OCI-LY1 (cell line): Measurements from ENCODE around the gene DGKG.

Source experiments
- H2AFZ ChIP-seq: fragments of 200-600 bp; sonication (generic), shearing (Covaris generic); 2 replicates; pipeline ENCODE4 v1.6.0; 2014; ENCODE audit warnings: antibody characterized with exemption, mild to moderate bottlenecking, low read length
- H3F3A ChIP-seq: fragments of 200-600 bp; sonication (generic), shearing (Covaris generic); 2 replicates; pipeline ENCODE4 v1.6.0; 2014; ENCODE audit warnings: mild to moderate bottlenecking, antibody characterized with exemption, low read length, moderate library complexity; ENCODE audit not compliant: insufficient read depth
- H3K27ac ChIP-seq: fragments of 200-600 bp; sonication (generic); 2 replicates; pipeline ENCODE4 v1.5.1; 2014; ENCODE audit warnings: low read length, mixed run types, mild to moderate bottlenecking, low read depth; ENCODE audit not compliant: poor library complexity, severe bottlenecking
- H3K27me3 ChIP-seq: fragments of 200-600 bp; sonication (generic); 2 replicates; pipeline ENCODE4 v1.6.0; 2014; ENCODE audit warnings: antibody characterized with exemption, mild to moderate bottlenecking, low read length, moderate library complexity; ENCODE audit not compliant: insufficient read depth
- H3K36me3 ChIP-seq: fragments of 200-600 bp; sonication (generic); 2 replicates; pipeline ENCODE4 v1.6.1; 2014; ENCODE audit warnings: mild to moderate bottlenecking, antibody characterized with exemption, low read length, moderate library complexity, mixed read lengths; ENCODE audit not compliant: insufficient read depth
- H3K4me1 ChIP-seq: fragments of 200-600 bp; sonication (generic); 2 replicates; pipeline ENCODE4 v1.5.1; 2014; ENCODE audit warnings: mild to moderate bottlenecking, low read length, moderate library complexity; ENCODE audit not compliant: insufficient read depth, severe bottlenecking
- H3K4me2 ChIP-seq: fragments of 200-600 bp; sonication (generic), shearing (Covaris generic); 2 replicates; pipeline ENCODE4 v1.6.1; 2014; ENCODE audit warnings: low read length
- H3K4me3 ChIP-seq: fragments of 200-600 bp; sonication (generic); 2 replicates; pipeline ENCODE4 v1.5.1; 2014; ENCODE audit warnings: low read length, low read depth, mild to moderate bottlenecking, mixed read lengths; ENCODE audit not compliant: poor library complexity, severe bottlenecking
- H3K79me2 ChIP-seq: fragments of 200-600 bp; shearing (Covaris generic); 2 replicates; pipeline ENCODE4 v1.6.1; 2016; ENCODE audit warnings: mixed run types, low read length, mixed read lengths; ENCODE audit not compliant: insufficient read depth
- H3K9ac ChIP-seq: fragments of 200-600 bp; sonication (generic), shearing (Covaris generic); 2 replicates; pipeline ENCODE4 v1.6.1; 2014; ENCODE audit warnings: mild to moderate bottlenecking, low read length, mixed read lengths
- H3K9me2 ChIP-seq: fragments of 200-600 bp; sonication (generic), shearing (Covaris generic); 2 replicates; pipeline ENCODE4 v1.6.1; 2014; ENCODE audit warnings: low read depth, mild to moderate bottlenecking, low read length, mixed read lengths
- H3K9me3 ChIP-seq: fragments of 200-600 bp; shearing (Covaris generic); 2 replicates; pipeline ENCODE4 v1.6.1; 2014; ENCODE audit warnings: low read length, mixed read lengths
- H4K20me1 ChIP-seq: fragments of 200-600 bp; sonication (generic), shearing (Covaris generic); 2 replicates; pipeline ENCODE4 v1.6.0; 2016; ENCODE audit warnings: mild to moderate bottlenecking, low read length; ENCODE audit not compliant: insufficient read depth
- CTCF ChIP-seq: fragments of 200-600 bp; sonication (generic), shearing (Covaris generic); IDR thresholded peaks from 2 replicates; pipeline ENCODE4 v1.5.1; 2017; ENCODE audit warnings: mild to moderate bottlenecking, antibody characterized with exemption, low read length, moderate library complexity, mixed read lengths
- EZH2 ChIP-seq: fragments of 200-600 bp; sonication (generic), shearing (Covaris generic); IDR thresholded peaks from 2 replicates; pipeline ENCODE4 v1.8.0; 2017; ENCODE audit warnings: borderline replicate concordance, mixed run types, mild to moderate bottlenecking, antibody characterized with exemption, low read length, moderate library complexity, mixed read lengths

The DGKG gene

DNA sequence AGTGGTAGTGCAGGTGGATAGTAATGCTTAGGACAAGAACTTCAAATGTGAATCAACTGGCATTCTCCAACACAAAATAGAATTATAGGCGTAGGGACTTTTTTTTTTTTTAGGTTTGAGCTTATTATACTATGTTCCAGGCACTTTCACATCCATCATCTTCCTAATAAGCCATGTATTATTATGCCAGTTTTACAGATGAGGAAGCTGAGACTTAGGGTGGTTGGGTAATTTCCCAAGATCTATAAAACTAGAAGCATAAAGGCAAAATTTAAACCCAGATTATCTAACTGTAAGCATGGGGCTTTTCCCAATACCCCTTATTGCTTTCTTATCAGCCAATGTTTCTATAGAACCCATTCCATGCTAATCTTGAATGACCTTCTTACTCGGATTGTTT lies 178.0 kb downstream of the DGKG start:
- no peak overlapping the region for H3K27ac ChIP-seq
- no peak overlapping the region for H2AFZ ChIP-seq

DNA sequence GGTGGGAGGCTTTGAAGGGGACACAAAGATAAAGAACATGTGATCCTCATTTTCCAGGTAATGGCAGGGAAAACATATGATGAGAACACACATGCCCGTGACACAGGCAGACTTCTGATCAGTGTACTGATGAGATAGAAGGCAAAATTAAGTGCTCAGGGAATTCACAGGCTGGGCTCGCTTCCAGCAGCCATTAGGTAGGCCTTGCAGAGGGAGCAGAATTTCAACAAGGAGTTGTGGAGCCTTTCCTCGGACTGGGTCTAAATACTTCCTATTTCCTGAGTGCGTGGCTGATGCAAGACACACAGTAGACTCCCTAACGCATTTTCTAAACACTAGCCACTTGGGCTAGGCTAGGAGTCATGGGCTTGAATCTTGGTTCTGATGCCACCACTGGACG lies 179.2 kb downstream of the DGKG start:
- H4K20me1 ChIP-seq, result no peaks in the 10 kb centered on the region
- no peak for TF ChIP-seq EZH2
- no peak for TF ChIP-seq CTCF
- peaks cover 6% of the 10 kb centered on the region for H3K4me1 ChIP-seq
- no peak overlapping the region for H3K27ac ChIP-seq
- no peaks in the 10 kb centered on the region for H3K9me2 ChIP-seq
- no peaks in the 10 kb centered on the region for H3K9me3 ChIP-seq
- no peak overlapping the region for H3K4me2 ChIP-seq
- no peaks in the 10 kb centered on the region for H3K79me2 ChIP-seq
- no peaks in the 10 kb centered on the region for H3F3A ChIP-seq
- H3K36me3 ChIP-seq, result no peaks in the 10 kb centered on the region
- no peak overlapping the region for H3K9ac ChIP-seq
- H3K27me3 ChIP-seq, result no peaks in the 10 kb centered on the region
- no peak overlapping the region for H3K4me3 ChIP-seq
- H2AFZ ChIP-seq, result no peak overlapping the region

More for the DNA sequence above, 178.0 kb downstream of the DGKG start:
- Histone ChIP-seq H3K4me1 (peaks cover 6% of the 10 kb centered on the region), H4K20me1 (no peaks in the 10 kb centered on the region), H3K9me3 (no peaks in the 10 kb centered on the region), H3K4me2 (no peak overlapping the region), H3K4me3 (no peak overlapping the region), H3K9me2 (no peaks in the 10 kb centered on the region), H3K79me2 (no peaks in the 10 kb centered on the region), H3K36me3 (no peaks in the 10 kb centered on the region), H3K27me3 (no peaks in the 10 kb centered on the region), H3K9ac (no peak overlapping the region), H3F3A (no peaks in the 10 kb centered on the region)
- TF ChIP-seq EZH2 (no peak), CTCF (no peak)

- H4K20me1 ChIP-seq, result no peaks in the 10 kb centered on the region
- H3K9me2 ChIP-seq, result no peaks in the 10 kb centered on the region
- peaks cover 6% of the 10 kb centered on the region for H3K4me1 ChIP-seq
- no peak overlapping the region for H3K4me2 ChIP-seq
- no peaks in the 10 kb centered on the region for H3K27me3 ChIP-seq
- no peaks in the 10 kb centered on the region for H3K9me3 ChIP-seq
- TF ChIP-seq EZH2, result no peak
- TF ChIP-seq CTCF, result no peak
- no peaks in the 10 kb centered on the region for H3K79me2 ChIP-seq
- no peak overlapping the region for H3K27ac ChIP-seq
- H3K9ac ChIP-seq, result no peak overlapping the region
- no peaks in the 10 kb centered on the region for H3F3A ChIP-seq
- H3K36me3 ChIP-seq, result no peaks in the 10 kb centered on the region
- H2AFZ ChIP-seq, result no peak overlapping the region
- no peak overlapping the region for H3K4me3 ChIP-seq
These were observed 180.1 kb downstream of the DGKG start for GRCh38 chr3:186181901-186182300.
